CD4-positive, alpha-beta T cell treated with Interferon alpha-2 for 1 hour (primary cell): Measurements from ENCODE around the gene LZTR1.

Experiments used
- DNase-seq, 2 donors: peaks; one replicate each; pipeline ENCODE4 v3.0.0-alpha.2; 2020 to 2022

LZTR1 gene

DNA sequence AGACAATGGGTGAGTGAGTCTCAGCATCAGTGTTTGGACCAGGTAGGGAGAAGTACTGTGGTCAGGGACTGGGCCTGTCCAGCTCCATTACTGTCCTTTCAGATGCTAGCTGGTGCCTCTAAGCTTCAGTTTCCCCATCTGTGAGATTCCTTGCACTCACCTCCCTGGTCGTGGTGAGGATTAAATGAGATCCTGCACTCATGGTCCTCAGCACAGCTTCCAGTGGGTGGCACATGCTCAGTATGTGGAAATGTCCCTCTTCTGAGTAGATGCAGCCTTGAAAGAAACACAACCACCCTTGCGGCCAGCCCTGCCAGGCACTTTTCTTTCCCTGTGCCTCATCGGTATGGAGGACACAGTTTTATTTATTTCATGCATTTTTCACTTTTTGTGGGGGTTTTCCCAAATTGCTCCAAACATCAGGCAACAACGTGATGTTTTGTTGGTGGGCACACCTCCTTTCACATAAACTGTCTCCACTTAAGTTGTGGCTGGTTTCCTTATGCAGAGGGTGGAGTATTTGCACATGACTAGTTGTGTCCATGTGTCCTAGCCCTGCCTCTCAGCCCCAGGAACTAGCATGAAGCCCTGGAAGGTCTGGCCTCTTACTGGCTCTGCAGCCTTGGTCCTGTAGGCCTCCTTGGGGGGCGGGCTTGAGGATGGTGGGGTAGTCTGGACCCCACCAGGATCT, 1.1 kb downstream of the LZTR1 start:
- no peak for DNase-seq

DNA sequence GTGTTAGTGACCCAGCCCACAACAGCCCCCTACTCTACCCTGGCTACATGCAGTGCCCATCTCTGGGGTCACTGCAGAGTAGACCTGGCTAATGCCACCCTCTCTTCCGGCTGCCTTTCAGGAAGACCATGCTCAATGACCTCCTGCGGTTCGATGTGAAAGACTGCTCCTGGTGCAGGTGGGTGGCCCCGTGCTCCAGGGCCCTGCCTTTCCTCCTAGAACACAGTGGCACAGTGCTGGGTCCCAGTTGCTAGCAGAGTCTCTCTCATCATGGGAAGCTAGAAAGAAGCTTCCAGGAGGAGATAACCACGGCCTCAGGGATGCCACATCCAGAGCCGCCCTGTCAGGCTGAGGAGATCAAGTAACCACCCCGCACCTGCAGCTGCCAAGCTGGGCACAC, 3.6 kb downstream of the LZTR1 start:
- no peak for DNase-seq

DNA sequence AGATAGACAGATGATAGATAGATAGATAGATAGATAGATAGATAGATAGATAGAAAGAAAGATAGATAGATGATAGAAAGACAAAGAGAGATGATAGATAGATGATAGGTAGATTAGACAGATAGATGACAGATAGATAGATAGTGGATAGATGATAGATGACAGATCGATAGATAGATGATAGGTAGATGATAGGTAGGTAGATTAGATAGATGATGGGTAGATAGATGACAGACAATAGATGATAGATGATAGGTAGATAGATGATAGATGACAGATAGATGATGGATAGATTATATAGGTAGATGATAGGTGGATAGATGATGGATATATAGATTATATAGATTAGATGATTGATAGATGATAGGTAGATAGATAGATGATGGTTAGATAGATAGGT, 4.3 kb downstream of the LZTR1 start:
- DNase-seq: no peak

DNA sequence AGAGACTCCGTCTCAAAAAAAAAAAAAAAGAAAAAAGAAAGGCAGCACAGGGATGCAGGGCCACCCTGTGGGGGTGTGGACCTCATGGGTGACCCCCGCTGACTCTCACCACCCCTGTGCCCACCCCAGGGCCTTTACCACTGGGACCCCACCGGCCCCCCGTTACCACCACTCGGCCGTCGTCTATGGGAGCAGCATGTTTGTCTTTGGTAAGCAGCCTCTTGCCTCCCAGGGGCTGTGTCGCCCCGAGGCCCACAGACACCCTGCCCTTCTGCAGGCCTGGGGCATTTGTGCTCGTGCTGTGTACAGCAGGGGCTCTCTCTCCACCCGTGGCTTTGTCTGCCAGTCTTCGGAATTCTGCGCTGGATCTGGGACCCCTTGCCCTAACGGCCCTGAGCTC, 5.3 kb downstream of the LZTR1 start:
- DNase-seq: no peak

DNA sequence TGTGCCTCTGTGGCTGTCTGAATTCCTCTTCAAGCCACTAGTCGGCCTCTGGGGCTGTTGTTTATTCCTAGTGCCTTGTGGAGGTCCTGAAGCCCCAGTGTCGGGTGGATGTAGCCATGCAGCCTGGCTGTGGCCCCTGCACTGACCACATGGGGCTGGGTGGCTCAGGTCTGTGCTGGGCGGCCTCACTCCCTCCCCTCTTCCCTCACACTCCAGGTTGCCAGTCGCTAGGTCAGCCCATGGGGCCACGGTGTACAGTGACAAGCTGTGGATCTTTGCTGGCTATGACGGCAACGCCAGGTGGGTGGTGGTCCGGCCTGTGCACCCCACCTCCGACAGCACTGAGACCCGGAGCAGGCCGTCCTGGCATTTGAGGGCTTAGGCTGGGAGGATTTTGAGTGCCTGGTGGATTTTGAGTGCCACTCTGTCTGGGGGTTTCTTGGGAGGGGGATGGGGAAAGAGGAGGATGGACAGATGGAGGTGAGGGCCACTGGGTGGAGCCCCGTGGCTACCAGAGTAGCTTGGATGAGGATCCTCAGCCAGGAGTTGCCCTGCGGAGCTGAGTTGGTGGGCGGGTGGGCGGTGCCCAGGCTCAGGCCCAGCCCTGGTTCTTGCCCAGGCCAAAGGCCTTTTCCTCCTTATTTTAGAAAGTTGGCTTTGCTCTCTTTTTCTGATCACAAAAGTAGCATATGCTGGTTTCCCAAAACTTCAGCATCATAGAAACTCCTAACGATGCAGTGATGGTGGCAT, 6.7 kb downstream of the LZTR1 start:
- DNase-seq: no peak

DNA sequence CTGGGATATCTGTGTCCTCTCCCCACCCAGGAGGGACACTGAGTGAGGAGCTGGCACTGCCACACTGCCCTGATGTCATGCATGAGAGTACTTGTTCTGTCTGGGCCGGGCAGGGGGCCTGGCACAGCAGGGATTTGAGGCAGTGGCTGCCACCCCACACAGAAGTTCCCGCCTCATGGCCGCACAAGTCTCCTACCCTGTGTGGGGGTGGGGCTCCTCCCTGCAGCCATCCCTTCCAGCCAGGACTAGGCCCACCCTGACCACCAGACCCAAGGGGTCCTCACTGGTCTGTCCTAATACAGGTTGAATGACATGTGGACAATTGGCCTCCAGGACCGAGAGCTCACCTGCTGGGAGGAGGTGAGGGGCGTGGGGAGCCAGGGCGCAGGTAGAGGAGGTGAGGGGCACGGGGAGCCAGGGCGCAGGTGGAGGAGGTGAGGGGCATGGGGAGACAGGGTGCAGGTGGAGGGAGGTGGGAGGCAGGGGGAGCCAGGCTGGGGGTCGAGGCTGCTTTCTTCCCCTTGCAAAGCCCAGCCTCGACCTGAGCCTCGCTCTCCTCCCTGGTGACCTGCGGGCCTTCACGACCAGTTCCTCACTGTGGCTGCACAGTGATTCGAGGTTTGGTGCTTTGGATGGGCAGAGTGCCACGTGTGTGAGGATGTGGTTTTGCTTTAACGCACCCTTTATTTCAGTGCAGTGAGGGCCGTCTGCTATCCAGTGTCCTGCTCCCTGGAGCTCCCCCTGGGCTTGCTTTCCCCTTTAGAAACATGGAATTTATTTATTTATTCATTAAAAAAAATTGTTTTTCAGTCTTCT, 7.4 kb downstream of the LZTR1 start:
- no peak for DNase-seq

DNA sequence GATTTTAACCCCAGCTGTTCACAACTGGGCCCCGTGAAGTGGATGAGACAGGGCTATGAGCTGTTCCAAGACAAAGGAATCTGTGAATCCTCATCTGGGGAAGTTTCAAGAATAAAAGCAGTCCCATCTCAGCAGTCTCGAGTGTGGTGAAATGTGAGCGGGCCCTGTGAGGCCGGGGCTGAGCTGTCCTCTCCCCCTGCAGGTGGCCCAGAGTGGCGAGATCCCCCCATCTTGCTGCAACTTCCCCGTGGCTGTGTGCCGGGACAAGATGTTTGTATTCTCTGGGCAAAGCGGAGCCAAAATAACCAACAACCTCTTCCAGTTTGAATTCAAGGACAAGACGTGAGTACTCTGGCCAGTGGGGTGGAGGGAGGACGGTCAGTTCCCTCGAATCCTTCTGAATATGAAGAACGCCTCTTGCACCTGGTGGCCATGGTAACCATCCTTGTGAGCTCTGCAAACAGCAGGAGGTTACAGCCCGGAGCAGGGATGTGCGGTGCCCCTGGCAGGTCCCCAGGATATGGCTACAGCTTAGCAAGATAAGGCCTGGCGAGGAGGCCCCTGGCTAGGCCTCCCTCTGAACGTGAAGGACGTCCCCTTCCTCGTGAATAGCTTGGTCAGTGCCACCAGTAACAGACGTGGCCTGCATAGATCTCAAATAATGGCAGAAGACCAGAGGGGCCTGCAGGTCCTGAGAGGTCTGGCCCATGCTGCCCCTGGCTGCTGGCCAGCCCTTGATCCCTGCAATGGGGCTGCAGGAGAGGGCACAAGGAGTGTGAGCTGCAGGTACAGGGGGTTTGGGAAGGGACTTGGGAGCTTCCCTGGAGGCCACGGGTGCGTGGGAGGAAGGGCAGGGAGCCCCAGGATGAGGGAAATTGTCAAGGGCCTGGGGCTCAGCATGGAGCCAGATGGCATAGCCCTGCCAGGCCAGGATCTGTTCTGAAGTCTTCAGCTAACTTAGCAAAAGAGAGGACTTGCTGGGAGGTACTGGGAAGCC, 8.4 kb downstream of the LZTR1 start:
- no peak for DNase-seq

DNA sequence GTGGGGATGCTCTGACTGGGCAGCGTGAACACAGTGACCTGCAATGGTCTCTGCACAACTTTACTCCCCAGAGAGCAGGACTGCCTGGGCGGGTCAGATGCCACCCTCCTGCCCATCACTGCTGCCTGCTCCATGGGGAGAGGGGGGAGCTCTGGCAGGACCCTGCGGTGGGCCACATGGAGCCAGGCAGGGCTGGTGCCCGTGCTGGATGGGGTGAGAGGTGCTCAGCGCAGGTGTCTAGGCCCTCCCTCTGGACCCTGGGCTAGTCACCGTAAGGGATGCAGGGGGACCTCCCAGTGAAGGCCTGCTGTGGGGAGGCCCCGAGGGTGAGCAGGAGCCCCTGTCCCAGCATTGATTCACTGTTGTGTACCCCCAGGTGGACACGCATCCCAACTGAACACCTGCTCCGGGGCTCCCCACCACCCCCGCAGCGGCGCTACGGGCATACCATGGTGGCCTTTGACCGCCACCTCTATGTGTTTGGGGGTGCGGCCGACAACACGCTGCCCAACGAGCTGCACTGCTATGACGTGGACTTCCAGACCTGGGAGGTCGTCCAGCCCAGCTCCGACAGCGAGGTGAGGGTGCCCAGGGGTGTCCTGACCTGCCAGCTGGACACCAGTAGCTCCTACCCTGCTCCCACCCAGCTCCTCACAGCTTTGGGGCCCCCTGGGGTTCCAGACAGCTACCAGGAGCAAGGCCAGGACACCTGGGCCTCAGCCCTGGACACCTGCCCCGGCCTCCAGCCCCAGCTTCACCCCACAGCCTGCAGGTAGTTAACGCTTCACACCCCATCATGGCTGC, 9.4 kb downstream of the LZTR1 start:
- no peak for DNase-seq

DNA sequence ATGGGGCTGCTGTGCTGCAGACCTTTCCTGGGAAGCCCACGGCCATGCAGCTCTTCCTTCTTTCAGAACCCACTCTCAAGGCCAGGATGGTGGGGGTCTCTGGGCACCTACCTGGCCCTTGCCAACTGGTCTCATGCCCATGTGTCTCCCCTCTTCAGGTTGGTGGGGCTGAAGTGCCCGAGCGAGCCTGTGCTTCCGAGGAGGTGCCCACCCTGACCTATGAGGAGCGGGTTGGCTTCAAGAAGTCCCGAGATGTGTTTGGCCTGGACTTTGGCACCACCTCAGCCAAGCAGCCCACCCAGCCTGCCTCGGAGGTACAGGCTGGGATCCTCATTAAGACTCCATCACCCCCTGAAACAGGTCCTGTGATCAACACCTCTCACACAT, 10.0 kb downstream of the LZTR1 start:
- no peak for DNase-seq

DNA sequence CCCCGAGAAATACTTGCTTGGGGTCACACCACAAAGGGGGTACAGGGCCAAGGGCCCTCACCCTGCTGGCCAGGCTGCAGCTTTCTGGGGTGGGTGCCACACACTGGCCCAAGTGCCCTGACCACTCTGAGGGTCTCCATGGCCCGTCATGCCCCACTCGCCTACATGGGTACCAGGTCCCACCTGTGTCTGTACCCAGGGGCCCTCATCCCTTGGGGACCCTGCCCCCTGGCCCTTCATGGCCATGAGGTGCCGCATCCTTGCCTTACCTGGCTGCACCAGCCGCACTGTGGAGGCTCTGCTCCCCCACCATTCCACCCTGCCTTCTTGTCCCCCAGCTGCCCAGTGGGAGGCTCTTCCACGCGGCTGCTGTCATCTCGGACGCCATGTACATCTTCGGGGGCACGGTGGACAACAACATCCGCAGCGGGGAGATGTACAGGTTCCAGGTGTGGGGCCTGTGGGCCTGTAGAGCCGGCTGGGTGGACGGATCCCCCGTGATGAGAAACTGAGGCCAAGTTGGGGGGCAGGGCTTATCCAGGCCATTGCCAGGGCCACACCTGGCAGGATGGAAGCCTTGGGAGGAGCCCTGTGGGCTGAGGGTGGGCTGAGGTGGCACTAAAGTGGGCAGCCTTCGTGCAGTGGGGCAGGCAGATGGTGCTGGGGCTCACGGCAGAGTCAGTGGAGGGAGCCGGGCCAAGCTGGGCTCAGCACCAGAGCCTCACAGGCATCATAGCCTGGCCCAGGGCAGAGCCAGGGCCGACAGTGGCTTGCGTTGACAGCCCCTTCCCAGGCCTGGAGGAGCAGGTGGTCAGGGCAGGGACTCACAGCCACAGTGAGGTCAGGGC, 10.6 kb downstream of the LZTR1 start:
- DNase-seq: no peak

DNA sequence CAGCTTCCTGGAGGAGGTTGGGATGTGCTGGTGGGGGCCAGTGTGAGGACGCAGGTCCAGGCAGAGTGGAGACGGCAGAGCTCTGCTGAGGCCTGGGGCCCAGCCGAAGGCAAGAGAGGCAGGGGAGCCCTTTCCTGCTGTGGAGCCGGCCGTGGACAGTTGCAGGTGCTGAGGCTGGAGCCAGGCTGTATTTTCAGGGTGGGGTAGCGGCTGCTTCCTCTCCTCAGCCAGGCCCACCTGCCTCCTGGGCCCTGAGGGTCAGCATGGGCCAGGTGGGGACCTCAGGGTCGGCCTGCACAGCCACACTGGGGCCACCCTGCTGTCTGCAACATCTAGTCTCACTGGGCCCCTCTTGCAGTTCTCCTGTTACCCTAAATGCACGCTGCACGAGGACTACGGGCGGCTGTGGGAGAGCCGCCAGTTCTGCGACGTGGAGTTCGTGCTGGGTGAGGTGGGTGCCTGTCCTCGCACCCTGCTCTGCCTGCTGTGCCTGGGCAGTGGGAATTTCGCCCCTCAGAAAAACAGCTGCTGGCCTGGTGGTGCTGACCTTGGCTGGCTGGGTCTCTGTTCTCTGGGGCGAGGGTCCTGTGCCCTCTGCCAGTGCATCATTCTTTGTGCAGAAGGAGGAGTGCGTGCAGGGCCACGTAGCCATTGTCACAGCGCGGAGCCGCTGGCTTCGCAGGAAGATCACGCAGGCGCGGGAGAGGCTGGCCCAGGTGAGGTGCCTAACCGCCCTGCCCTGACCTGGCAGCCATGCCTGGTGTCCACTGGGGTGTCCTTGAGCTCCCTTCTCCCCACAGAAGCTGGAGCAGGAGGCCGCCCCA, 11.4 kb downstream of the LZTR1 start:
- no peak for DNase-seq

DNA sequence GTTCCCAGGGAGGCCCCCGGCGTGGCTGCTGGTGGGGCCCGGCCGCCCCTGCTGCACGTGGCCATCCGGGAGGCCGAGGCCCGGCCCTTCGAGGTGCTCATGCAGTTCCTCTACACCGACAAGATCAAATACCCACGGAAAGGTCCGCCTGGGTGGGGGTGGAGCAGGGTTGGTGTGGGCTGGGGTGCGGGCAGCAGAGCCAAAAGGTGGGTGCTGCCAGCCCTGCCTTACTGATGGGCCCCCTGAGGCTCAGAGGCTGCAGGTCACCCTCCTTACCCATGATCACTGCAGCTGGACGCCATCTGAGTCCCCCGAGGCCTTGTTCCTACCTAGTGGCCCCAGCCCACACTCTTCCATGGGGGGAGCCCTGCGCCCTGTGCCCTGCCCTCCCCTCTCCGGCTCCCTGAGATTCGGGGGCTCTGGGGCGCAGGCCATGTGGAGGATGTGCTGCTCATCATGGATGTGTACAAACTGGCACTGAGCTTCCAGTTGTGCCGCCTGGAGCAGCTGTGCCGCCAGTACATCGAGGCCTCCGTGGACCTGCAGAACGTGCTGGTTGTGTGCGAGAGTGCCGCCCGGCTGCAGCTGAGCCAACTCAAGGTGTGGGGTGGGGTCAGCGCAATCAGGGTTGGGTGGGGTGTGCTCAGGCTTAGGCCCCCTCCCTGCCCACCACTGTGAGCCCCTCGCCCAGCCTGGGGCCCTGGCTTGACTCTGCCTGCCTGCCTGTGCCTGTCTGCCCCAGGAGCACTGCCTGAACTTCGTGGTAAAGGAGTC, 12.2 kb downstream of the LZTR1 start:
- no peak for DNase-seq

DNA sequence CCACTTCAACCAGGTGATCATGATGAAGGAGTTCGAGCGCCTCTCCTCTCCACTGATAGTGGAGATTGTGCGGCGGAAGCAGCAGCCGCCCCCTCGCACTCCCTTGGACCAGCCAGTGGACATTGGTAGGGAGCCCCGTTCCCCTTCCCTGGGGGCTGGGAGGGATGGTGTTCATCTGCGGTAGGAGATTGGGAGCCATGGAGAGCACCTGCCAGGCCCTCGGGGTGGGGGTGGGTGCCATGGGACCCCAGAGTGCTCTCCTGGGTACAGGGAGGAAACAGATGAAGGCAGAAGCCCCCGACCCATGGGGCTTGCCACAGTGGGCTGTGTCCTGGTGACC, 12.8 kb downstream of the LZTR1 start:
- DNase-seq: no peak

DNA sequence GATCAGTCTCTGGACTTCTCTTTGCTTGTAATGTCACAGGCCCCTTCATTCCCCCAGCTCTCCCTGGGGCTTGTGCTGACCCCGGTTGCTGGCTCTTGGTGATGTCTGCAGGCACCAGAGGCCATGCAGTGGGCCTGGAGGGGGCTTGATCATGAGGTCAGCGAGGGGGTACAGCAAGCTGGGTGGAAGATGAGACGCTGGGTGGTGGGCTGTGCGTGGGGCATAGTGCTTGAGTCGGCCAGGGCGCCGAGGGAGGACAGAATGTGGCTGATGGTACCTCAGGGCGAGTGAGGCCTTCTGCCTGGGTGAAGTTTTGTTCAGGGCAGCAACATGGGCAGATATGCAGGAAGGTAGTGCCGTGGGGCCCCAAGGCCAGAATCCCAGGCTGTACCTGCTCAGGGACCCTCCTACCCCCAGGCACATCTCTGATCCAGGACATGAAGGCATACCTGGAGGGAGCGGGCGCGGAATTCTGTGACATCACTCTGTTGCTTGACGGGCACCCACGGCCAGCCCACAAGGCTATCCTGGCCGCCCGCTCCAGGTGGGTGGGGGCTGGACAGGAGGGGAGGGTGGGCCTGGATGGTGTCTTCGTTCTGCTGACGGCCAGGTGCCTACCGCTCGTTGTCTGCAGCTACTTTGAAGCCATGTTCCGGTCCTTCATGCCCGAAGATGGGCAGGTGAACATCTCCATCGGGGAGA, 13.4 kb downstream of the LZTR1 start:
- DNase-seq: no peak

DNA sequence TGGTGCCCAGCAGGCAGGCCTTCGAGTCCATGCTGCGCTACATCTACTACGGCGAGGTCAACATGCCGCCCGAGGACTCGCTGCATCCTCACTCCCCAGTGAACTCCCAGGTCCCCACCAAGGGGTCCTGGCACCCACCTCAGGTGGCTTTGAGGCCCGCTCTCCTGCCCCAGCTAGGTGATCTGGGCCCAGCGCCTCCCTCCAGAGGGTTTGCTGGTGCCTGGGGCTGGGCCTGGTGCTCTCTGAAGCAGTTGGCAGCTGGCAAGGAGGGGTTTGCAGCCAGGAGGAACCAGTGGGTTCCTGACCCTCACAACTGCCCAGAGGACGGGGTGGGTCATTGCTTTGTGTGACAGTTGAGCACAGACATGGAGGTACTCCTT, 13.9 kb downstream of the LZTR1 start:
- DNase-seq: no peak

DNA sequence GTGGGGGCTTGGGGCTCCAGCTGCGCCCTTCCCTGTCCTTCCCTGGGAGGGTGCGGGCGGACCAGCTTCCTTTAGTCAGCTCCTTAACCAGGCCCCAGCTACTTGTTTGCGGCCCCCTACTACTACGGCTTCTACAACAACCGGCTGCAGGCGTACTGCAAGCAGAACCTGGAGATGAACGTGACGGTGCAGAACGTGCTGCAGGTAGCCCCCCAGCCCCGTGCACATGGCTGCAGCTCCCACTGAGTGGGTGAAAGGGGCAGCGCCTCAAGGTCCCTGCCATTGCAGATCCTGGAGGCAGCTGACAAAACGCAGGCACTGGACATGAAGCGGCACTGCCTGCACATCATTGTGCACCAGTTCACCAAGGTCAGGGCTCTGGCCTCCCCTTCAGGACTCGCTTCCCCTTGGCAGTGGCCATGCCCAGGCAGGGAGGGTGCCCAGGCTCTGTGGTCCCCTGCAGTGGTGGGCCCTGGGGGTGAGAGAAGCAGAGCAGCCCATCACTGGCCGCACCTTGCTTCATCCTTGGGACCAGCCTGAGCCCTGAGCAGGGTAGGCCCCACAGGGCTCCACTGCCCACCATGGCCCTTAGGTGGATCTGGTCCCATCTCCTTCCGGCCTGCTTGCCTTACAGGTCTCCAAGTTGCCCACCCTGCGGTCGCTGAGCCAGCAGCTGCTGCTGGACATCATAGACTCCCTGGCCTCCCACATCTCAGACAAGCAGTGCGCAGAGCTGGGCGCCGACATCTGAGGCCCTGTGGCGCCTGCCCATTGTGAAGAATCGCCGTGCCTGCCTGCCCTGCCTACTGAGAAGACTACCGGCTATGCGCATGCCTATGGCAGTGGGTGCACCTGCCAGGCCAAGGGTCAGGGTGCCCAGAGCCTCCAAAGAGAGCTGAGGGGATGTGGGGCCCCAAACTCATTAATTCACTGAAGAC, 14.8 kb downstream of the LZTR1 start:
- no peak for DNase-seq

DNA sequence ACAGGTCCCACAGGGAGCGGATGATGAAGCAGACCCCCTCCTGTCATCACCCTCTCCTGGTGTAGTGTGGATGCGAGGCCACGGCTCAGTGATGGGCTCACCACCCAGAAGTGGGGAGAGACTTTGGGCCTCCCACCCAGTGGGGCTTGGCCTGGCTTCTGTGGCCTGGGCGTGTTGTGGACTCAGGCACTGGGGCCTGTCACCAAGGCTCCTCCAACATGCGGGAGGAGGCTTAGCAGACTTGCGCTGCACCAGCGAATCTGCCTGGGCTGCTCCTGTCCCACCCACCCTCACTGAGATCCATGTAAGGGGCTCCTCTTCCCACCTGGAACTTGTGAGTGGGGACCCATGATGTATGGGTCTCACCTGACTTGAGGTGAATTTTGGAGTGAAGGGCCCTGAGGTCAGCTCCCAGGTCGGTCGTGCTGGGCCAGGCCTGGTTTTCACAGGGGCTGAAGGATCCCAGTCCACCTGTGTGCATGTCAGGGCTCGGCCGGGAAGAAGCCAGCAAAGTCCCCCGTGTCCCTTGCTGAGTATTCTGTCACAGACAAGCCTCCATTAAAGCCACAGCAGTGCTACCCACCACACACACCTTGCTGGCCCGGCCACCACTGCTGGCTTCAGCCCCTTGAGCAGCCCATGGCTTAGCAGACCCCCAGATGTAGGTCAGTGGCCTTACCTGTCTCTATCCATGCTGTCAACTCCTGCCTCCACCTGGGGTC, 15.6 kb downstream of the LZTR1 start:
- DNase-seq: no peak
